ENCODE data around the gene CMKLR1. TPM values are rescaled to one million over a fixed set of nuclear protein-coding genes. Genes with fewer than 3 reads are reported as not detected.

The CMKLR1 gene
- total and polyA plus RNA-seq, 10 of the 15 experiments (the other 5 are each of a cell fraction or from before 2014, with no cell fraction given), result 13.8 to 52.3 (median 26.2) TPM

DNA sequence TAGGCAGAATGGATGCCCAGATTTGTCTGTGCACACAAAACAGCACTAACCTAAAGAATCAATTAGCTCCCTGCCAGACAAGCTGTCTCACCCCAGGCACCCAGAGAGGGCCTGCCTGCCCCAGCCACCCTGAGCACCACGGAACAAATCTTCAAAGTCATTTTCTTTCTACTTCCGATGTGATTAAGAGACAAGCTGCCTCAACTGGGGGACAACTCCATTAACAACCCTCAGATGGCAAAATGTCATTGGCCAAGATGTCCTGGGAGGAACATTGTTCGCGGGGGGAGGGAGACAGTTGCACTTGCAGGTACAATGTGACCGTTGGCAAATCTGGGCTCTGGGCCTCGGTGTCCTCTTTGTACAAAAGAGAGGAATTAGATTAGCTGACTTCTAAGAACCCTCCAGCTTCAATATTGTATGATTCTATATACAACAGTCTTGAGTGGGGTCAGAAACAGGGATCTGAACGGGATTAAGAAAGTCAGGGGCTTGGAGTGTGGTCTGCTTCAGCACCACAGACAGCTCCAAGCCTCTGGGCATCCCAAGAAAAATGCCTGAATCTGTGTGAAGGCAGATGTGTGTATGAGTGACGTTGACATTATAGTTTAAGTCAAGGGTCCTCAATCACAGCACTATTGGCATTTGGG is 42.8 kb upstream of the CMKLR1 start:
- H3K9ac ChIP-seq (ENCODE audit: control insufficient read depth, insufficient read depth, low read length), result no peak overlapping the region
- no peak overlapping the region for H2AFZ ChIP-seq (ENCODE audit: control insufficient read depth, low read depth, low read length)
- no peaks in the 10 kb centered on the region for H3K36me3 ChIP-seq (ENCODE audit: control insufficient read depth in 2 of 2, insufficient read depth in 2 of 2, low read length in 1 of 2)
- ChIA-PET SMC1A (ENCODE audit: uncharacterized antibody, unreplicated experiment) (interaction anchor here (0.9 to 1.2 kb wide), 2 partner anchors 84 to 148 kb away, joined by 3 to 4 read pairs; no protein-coding TSS in a partner anchor), POLR2A (interaction anchor here (0.6 kb wide), 1 partner anchor 81 kb away, joined by 8 read pairs; no protein-coding TSS in a partner anchor), RAD21 (ENCODE audit: unreplicated experiment) (interaction anchor here (0.9 to 1.4 kb wide), 3 partner anchors 22 to 148 kb away, joined by 3 to 4 read pairs (median 4); no protein-coding TSS in a partner anchor), CTCF (interaction anchor here (0.7 to 1.6 kb wide), 3 partner anchors 9 to 47 kb away, joined by 3 to 4 read pairs (median 3); no protein-coding TSS in a partner anchor)
- H3K27ac ChIP-seq (ENCODE audit: control insufficient read depth, insufficient read depth), result no peak overlapping the region
- H3K9me3 ChIP-seq (replicated peaks; ENCODE audit: control insufficient read depth, insufficient read depth, low read length), result peaks cover 2% of the 10 kb centered on the region; the same call in 2 of the 3 replicates
- H3K4me3 ChIP-seq, result no peak overlapping the region
- no peaks in the 10 kb centered on the region for H3K27me3 ChIP-seq (replicated peaks in 1 of 2; ENCODE audit: control insufficient read depth in 2 of 2, insufficient read depth in 2 of 2, low read length in 1 of 2)
- WGBS (ENCODE audit: insufficient coverage, insufficient replicate concordance, low lambda C conversion rate, missing lambda C conversion rate), result 44% methylated on average over 8 of the region's 8 CpGs
- no peaks in the 10 kb centered on the region for H3K79me2 ChIP-seq (ENCODE audit: control insufficient read depth, insufficient read depth, low read length)
- ATAC-seq (no peak), DNase-seq (ENCODE audit: low read depth, low spot score) (no peak), FAIRE-seq (no peak)
- no TSS peak for BruUV-seq (replicated peaks)
- no peaks in the 10 kb centered on the region for H3K4me1 ChIP-seq (ENCODE audit: control insufficient read depth, insufficient read depth, low read length)
- in situ Hi-C loops (cut with MboI), result no loop called here
- intact Hi-C loops (cut with micrococcal nuclease; ENCODE audit: unreplicated experiment), result no loop called here
- H3K4me2 ChIP-seq (ENCODE audit: control insufficient read depth, insufficient read depth), result no peak overlapping the region
- TF ChIP-seq, protein P1, sequence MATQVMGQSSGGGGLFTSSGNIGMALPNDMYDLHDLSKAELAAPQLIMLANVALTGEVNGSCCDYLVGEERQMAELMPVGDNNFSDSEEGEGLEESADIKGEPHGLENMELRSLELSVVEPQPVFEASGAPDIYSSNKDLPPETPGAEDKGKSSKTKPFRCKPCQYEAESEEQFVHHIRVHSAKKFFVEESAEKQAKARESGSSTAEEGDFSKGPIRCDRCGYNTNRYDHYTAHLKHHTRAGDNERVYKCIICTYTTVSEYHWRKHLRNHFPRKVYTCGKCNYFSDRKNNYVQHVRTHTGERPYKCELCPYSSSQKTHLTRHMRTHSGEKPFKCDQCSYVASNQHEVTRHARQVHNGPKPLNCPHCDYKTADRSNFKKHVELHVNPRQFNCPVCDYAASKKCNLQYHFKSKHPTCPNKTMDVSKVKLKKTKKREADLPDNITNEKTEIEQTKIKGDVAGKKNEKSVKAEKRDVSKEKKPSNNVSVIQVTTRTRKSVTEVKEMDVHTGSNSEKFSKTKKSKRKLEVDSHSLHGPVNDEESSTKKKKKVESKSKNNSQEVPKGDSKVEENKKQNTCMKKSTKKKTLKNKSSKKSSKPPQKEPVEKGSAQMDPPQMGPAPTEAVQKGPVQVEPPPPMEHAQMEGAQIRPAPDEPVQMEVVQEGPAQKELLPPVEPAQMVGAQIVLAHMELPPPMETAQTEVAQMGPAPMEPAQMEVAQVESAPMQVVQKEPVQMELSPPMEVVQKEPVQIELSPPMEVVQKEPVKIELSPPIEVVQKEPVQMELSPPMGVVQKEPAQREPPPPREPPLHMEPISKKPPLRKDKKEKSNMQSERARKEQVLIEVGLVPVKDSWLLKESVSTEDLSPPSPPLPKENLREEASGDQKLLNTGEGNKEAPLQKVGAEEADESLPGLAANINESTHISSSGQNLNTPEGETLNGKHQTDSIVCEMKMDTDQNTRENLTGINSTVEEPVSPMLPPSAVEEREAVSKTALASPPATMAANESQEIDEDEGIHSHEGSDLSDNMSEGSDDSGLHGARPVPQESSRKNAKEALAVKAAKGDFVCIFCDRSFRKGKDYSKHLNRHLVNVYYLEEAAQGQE (IDR thresholded peaks at IDR 0.05; ENCODE audit: low read depth, low read length), result peak; percentile 84
- TF ChIP-seq MYC (IDR thresholded peaks at IDR 0.05; ENCODE audit: insufficient read depth, insufficient read length, insufficient replicate concordance, low read length, severe bottlenecking), result no peak
- no peak for TF ChIP-seq ZBED1 (IDR thresholded peaks at IDR 0.05; ENCODE audit: borderline replicate concordance)
- TF ChIP-seq SUPT20H (IDR thresholded peaks at IDR 0.05; ENCODE audit: borderline replicate concordance, control insufficient read depth, low read depth, low read length), result no peak
- H4K20me1 ChIP-seq (ENCODE audit: control insufficient read depth, insufficient read depth), result no peaks in the 10 kb centered on the region
